Measurements from ENCODE around the gene ADGRB3. TPM values are rescaled to one million over a fixed set of nuclear protein-coding genes. Genes with fewer than 3 reads are reported as not detected.

The ADGRB3 gene
- total and polyA plus RNA-seq, 10 donors: 0.09 to 4.1 (median 1.1) TPM

DNA sequence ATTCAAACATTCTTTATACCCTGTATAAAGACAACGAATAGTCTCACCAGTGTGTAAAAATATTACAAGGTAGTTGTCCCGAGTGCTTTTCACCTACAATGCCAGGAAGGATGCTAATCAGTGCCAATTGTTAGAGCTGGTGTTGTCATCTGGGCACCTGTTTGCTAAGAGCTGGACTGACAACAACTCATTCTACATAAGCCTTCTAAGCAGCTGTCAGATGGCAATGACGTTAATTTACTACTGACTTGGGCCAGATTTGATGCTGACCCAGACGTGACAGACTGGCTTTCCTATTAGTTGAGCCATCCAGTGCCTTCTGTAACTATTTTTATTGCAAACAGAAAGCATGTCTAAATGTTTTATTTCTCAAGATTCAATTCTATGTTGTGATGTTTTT lies 355.2 kb downstream of the ADGRB3 start:
- 49 to 80% (median 60%) methylated on average over 4 of the region's 4 CpGs for WGBS, 5 donors
- H3K4me3 ChIP-seq: no peak overlapping the region
- H3K4me1 ChIP-seq: no peaks in the 10 kb centered on the region
- H3K36me3 ChIP-seq: no peaks in the 10 kb centered on the region
- no peak for TF ChIP-seq POLR2AphosphoS5 (IDR thresholded peaks at IDR 0.05)
- intact Hi-C loops (cut with DNase I; ENCODE audit: low total_unique reads): no loop called here
- H3K27me3 ChIP-seq (replicated peaks in 1 of 7): no peaks in the 10 kb centered on the region
- no peak overlapping the region for H3K27ac ChIP-seq
- no peaks in the 10 kb centered on the region for H3K9me3 ChIP-seq
- DNase-seq: no peak

DNA sequence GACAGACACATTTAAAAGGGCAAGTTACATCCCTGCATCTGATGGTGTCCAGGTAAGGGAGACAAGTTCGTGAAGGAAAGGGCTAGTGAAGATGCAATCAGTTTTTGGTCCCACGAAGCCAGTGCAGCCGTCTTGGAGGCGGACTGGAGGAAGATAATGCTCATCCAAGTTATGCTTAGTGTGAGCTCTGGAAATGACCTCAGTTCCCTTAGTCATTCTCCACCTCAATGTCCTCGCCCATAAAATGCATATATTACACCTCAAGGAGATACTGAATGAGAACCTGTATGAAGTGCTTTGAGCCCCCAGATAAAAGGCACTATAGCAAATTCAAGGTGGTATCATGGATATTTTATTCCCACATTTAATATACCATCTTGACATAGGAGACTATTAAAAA lies 358.8 kb downstream of the ADGRB3 start:
- intact Hi-C loops (cut with DNase I; ENCODE audit: low total_unique reads): no loop called here
- WGBS, 5 donors: 69 to 89% (median 74%) methylated on average over 5 of the region's 5 CpGs

DNA sequence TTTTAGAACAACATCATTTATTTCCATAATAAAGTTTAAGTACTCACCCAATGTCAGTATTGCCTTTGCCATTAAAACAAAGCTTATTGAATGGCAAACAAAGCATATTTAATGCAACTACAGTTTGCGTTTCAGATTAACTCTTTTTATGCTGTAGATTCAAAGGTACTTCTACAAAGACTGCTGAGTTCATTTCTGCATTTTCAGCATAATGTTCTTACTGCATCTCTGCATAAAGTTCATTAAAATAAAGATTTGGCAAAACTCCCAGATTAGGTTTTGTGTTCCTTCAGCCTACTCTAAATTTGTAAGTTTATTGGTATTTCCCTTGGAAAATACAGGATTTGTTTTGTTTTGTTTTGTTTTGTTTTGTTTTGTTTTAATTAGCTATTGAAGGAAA lies 359.4 kb downstream of the ADGRB3 start:
- no peak overlapping the region for H3K4me3 ChIP-seq
- TF ChIP-seq POLR2A (IDR thresholded peaks at IDR 0.05): no peak
- TF ChIP-seq, protein P1, sequence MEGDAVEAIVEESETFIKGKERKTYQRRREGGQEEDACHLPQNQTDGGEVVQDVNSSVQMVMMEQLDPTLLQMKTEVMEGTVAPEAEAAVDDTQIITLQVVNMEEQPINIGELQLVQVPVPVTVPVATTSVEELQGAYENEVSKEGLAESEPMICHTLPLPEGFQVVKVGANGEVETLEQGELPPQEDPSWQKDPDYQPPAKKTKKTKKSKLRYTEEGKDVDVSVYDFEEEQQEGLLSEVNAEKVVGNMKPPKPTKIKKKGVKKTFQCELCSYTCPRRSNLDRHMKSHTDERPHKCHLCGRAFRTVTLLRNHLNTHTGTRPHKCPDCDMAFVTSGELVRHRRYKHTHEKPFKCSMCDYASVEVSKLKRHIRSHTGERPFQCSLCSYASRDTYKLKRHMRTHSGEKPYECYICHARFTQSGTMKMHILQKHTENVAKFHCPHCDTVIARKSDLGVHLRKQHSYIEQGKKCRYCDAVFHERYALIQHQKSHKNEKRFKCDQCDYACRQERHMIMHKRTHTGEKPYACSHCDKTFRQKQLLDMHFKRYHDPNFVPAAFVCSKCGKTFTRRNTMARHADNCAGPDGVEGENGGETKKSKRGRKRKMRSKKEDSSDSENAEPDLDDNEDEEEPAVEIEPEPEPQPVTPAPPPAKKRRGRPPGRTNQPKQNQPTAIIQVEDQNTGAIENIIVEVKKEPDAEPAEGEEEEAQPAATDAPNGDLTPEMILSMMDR (IDR thresholded peaks at IDR 0.05 in 8 of 11, conservative IDR thresholded peaks at IDR 0.05 in 3 of 11): no peak
- H3K36me3 ChIP-seq: no peaks in the 10 kb centered on the region
- no peaks in the 10 kb centered on the region for H3K9me3 ChIP-seq
- H3K4me1 ChIP-seq: no peaks in the 10 kb centered on the region
- no peak for DNase-seq
- H3K27me3 ChIP-seq (replicated peaks in 1 of 7): no peaks in the 10 kb centered on the region
- intact Hi-C loops (cut with DNase I; ENCODE audit: low total_unique reads): no loop called here
- WGBS, 5 donors: 73 to 93% (median 76%) methylated on average over 1 of the region's 1 CpG
- no peak overlapping the region for H3K27ac ChIP-seq

More for the DNA sequence above, 358.8 kb downstream of the ADGRB3 start:
- H3K36me3 ChIP-seq: no peaks in the 10 kb centered on the region
- H3K4me1 ChIP-seq: no peaks in the 10 kb centered on the region
- no peak overlapping the region for H3K27ac ChIP-seq
- TF ChIP-seq POLR2AphosphoS5 (IDR thresholded peaks at IDR 0.05) (no peak), POLR2A (IDR thresholded peaks at IDR 0.05) (no peak)
- TF ChIP-seq, protein P1 (IDR thresholded peaks at IDR 0.05 in 8 of 11, conservative IDR thresholded peaks at IDR 0.05 in 3 of 11): no peak
- no peaks in the 10 kb centered on the region for H3K9me3 ChIP-seq
- no peak for DNase-seq
- no peaks in the 10 kb centered on the region for H3K27me3 ChIP-seq (replicated peaks in 1 of 7)
- H3K4me3 ChIP-seq: no peak overlapping the region

DNA sequence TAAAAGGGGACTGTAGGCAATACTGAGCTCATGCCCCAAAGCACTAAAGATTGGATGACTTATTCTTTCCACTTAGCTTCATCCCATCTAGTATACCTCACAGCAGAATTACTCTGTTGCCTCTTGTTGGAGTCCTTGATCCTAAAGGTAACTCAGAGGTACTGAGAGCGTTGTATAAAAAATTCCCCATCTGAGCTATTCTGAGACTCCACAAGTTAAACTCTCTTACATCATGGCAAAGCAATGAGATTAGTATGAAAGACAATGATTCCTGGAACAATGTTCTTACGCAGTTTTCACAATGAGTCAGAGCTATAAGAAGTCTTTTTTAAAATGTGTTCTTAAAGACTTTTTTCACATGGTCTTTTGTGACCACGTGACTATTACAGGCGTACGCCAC lies 370.1 kb downstream of the ADGRB3 start:
- no peak for DNase-seq
- no peak overlapping the region for H3K27ac ChIP-seq
- WGBS, 5 donors: 76 to 88% (median 86%) methylated on average over 5 of the region's 5 CpGs

More for the DNA sequence above, 370.1 kb downstream of the ADGRB3 start:
- TF ChIP-seq POLR2AphosphoS5 (IDR thresholded peaks at IDR 0.05) (no peak), POLR2A (IDR thresholded peaks at IDR 0.05) (no peak)
- TF ChIP-seq, protein P1 (IDR thresholded peaks at IDR 0.05 in 8 of 11, conservative IDR thresholded peaks at IDR 0.05 in 3 of 11): no peak
- H3K4me1 ChIP-seq: no peaks in the 10 kb centered on the region
- no peak overlapping the region for H3K4me3 ChIP-seq
- no peaks in the 10 kb centered on the region for H3K27me3 ChIP-seq (replicated peaks in 1 of 7)
- H3K36me3 ChIP-seq: no peaks in the 10 kb centered on the region
- no peaks in the 10 kb centered on the region for H3K9me3 ChIP-seq
- intact Hi-C loops (cut with DNase I; ENCODE audit: low total_unique reads): no loop called here

All from spleen (tissue), 11 donors.